ENCODE measurements around the gene AFF2.

The AFF2 gene

GRCh38 chrX:148592595-148592994 lies 92.2 kb downstream of the AFF2 start:
- DNase-seq, result no peak

DNA sequence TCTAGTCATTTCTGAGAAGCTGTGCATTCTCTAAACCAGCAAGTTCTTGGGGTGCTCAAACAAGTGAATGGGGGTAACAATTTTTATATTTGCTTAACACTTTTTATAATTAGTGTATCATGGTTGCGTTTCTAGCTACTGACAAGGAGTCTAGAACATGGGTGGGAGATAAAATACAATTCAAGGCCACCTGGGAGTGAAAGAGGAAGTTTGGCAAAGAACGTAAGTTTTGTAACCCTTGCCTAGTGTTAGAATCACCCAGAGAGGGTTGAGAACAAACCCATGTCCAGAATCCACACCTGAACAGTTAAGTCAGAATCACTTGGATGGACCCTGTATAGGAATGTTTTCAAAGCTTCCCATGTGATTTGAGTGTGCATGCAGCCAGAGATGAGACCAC lies 92.7 kb downstream of the AFF2 start:
- DNase-seq, result no peak

- DNase-seq, result no peak
Measured at GRCh38 chrX:148593987-148594386, 93.6 kb downstream of the AFF2 start.

DNA sequence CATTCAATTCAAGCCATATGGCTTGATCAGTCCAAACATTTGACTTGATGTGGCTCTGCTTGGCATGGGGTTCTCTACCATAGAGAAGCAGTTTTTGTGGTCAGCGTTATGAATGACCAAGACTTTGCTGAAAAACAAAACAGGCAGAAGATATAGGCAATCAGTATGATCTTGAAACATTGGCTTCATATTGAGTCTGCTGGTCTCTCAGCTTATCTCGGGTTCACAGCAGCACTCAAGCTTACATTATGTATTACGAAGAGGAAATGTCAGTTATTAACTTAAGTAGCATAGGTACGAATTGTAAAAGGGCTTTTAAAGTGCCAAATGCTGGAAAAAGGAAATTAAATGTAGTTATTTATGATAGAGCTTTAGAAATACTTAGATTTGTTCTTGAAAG lies 99.0 kb downstream of the AFF2 start:
- no peak for DNase-seq

DNA sequence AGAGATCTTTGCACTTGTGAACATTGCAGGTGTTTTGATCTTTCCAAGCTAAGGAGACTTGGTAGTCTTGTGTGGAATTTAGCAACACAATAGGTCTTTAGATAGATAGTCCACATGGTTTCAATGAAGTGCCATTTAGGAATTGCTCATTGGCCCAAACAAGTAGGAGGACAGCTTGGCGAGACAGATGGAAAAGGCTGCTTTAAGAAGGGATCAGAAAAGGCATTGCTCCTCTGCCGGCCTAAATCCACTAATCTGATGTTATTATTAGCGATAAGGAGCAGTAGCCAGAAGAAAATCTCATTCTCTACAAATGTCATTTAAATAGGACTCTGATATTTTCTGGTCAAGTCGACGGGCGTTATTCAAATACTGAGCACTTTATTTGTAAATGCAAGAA lies 99.7 kb downstream of the AFF2 start:
- DNase-seq, result no peak

- no peak for DNase-seq
Measured at GRCh38 chrX:148600581-148600980, 100.2 kb downstream of the AFF2 start.

DNA sequence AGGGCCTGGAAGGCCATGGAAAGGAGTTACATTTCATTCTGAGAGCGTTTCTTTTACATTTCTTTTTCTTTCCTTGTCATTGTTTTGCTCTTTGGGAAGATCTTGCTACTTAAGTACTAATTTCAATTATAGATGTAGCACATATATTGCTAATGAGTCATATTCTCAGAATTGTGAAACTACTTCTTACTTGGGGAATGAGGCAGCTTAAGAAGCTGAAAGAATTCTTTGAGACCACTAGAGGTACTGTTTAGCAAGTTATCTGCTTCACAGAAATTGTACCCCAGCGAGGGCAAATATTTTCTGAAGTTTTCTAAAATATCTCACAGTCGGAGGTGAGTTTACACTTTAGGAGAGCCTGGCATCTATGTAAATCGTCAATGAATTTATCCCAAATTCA lies 100.6 kb downstream of the AFF2 start:
- DNase-seq, result no peak

DNA sequence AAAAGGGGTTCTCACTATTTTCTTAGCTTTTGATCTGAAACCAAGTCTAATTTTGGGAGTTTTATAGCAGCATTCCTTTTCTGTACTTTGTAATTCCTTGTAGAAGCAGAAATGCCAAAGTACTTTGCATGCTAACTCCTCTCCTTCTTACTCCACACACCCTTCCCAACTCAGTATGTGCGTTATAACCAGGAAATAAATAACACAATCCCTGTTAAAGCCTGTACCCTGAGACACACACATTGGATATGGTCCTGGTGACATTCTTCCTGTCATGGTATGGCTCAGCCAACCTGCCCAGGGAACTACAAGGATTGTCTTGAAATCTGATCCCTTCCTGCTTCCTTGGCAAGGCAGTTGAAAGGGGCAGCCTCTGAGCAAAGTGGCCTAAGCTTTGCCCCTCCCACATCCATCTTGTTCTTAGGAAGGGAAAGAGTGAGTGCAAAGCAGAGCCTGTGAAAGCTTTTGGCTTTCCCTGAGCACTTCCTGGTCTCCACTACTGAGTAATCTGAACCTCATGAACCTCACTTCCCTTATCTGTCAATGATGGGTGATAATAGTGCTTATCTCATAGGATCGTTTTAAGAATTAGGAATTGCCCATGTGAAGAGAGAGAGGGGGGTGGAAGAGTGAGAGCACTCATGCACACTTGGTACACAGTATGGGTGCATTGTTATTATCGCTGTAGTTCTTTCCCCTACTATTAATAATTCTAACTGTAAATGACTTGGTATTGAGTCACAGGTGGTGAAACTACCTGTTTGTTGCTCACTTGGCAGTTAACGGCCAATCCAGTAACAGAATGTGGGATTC lies 109.3 kb downstream of the AFF2 start:
- DNase-seq, result peak; percentile 67

GRCh38 chrX:148610328-148610698 lies 109.9 kb downstream of the AFF2 start:
- DNase-seq, result no peak

- no peak for DNase-seq
Measured at GRCh38 chrX:148611993-148612392, 111.6 kb downstream of the AFF2 start.

GRCh38 chrX:148612431-148612830 lies 112.0 kb downstream of the AFF2 start:
- no peak for DNase-seq

DNA sequence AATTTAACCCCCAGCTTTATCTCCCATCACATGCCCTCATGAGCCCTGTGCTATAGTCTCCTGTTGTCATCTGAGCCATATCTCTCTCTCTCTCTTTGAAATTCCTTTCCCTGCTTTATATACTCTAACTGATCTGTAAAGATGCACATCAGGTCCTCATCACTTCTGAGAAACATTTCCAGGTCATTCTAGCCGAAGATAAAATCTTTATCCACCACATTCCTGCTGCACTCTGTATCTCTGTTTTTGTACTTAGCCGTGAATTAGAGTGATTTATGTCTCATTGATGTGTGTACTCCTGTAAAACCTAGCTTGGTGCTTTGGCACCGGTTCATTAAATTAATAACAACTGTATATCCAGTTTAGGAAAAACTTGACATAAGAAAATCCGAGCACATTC lies 113.2 kb downstream of the AFF2 start:
- no peak for DNase-seq

DNA sequence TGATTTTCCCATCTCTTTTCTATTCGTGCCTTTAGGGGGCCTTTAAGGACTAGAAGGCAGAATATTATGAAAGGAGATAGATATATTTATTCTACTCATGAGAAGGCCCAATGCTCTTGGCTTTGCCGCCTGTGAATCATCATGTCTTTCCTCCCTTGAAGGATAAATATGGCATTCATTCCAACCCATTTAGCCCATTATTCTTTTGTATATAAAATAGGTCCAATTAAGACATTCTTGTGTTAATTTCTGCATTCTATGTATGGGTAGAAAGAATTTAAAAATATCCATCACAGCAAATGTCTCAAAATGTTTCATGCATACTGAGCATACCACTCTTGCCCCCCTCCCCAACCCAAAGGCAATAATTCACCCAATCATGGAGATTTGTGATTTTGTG lies 115.1 kb downstream of the AFF2 start:
- DNase-seq, result no peak

GRCh38 chrX:148618470-148619445 lies 118.3 kb downstream of the AFF2 start:
- no peak for DNase-seq

GRCh38 chrX:148620023-148620422 lies 119.6 kb downstream of the AFF2 start:
- no peak for DNase-seq

DNA sequence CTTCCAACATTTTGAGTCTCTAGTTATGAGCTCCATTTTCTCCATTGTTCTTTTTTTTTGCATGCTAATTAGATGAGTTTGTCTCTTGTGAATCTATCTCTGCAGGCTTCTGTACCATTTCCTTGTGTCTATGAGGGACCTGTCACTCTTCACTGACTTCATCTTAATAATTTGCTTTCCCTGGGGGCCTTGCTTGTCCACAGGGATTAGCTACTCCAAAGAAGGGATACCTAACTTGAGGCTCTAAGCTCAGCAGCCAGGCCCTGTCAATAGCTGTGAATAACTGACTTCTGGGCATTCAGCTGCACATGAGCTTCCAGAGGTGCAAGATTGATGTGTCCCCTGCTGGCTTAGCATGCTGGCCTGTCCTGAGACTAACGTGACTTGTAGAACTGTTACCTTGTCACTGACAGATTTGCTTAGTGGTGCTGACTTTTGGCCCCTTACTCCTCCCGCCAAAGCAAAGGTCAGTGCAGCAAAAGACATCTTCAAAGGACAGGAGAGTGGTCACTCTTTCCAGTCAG lies 124.6 kb downstream of the AFF2 start:
- DNase-seq, result no peak

DNA sequence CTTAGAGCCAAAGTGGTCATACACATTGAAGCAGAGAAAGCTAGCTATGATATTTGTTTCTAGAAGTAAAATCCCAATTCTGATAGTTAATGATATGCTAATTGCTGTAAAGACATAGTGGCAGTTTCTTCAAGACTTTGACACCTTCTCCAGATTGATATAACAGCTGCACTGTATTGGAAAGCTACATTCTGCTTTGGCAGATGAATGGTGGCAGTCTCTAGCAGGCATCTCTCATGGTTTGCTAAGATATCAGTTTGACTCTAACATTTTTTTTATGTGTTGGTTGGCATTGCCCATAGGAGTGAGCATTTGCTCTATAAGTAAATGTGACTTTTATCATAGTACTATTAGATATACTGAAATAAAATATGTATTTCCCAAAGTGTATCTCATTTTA lies 128.2 kb downstream of the AFF2 start:
- no peak for DNase-seq

DNA sequence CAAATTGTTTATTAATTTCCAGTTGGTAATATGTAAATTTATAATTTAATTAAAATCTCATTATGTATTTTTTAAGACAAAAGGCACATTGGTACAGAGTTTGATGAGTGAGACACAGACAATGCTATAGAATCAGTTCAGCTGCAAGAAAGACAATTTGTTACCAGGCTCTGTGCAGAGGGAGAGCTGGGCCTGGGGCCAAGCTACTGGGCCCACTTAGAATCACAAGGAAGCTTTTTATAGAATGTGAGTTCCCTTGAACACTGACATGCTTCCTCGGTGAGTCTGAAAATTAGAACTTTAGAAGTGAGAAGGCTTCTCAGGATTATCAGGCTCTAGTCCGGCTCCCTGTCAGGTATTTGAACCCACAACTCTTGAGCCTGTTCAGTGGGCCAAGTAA lies 129.0 kb downstream of the AFF2 start:
- DNase-seq, result no peak

GRCh38 chrX:148632444-148632843 lies 132.0 kb downstream of the AFF2 start:
- DNase-seq, result no peak

- no peak for DNase-seq
Measured at GRCh38 chrX:148633218-148633908, 132.9 kb downstream of the AFF2 start.

DNA sequence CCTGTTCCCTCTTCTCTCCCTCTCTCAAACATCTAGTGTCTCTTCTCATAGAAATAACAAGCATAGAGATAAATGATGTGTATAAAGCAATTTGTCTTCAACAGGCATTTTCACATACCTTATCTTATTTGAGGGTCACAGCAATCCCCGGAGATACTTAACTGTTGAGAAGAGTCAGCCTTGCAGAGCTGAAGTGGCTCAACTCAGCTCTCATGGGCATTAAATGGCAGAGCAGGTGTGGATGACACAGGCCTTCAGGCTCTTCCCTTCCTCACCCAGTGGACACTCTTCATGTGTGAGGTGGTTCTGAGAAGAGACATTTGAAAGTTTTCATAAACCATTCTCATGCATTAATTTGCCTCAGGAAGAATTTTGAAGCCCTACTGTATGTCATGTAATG lies 134.2 kb downstream of the AFF2 start:
- no peak for DNase-seq

DNA sequence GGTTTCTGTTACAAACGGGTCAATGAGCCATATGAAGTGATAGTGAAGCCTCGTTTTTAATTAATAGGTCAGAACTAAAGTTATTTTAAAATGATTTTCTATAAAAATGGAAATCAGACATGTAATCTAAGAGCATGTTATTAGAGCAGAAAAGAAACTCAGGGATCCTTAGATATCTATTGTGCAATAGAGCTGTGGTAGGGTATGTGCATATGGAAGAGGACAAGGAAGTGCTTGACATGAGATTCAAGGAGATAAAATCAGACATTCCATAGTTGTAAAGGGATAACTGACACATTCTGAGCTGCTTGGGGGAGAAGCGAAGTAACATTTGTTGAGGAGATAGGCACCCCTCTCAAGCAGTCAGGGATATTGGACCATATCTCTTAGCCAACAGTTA lies 143.0 kb downstream of the AFF2 start:
- DNase-seq, result no peak

- DNase-seq, result no peak
Measured at GRCh38 chrX:148647651-148648050, 147.2 kb downstream of the AFF2 start.
